Activated CD8-positive, alpha-beta memory T cell treated with anti-CD3 and anti-CD28 coated beads, Interleukin-2, amount 50 U/mL, for 4 hours (primary cell): ENCODE data around the gene SPEM3.
A peak's percentile ranks its signal among the peaks of the same experiment; 100 is the strongest.
"Not testable (repeated sequence)": the region's sequence is repeated elsewhere in the genome, so short reads cannot be mapped to it uniquely, and the experiment has no call there.

Experiments used
- DNase-seq: peaks from one replicate; pipeline ENCODE4 v3.0.0-alpha.2; 2020

The SPEM3 gene

DNA sequence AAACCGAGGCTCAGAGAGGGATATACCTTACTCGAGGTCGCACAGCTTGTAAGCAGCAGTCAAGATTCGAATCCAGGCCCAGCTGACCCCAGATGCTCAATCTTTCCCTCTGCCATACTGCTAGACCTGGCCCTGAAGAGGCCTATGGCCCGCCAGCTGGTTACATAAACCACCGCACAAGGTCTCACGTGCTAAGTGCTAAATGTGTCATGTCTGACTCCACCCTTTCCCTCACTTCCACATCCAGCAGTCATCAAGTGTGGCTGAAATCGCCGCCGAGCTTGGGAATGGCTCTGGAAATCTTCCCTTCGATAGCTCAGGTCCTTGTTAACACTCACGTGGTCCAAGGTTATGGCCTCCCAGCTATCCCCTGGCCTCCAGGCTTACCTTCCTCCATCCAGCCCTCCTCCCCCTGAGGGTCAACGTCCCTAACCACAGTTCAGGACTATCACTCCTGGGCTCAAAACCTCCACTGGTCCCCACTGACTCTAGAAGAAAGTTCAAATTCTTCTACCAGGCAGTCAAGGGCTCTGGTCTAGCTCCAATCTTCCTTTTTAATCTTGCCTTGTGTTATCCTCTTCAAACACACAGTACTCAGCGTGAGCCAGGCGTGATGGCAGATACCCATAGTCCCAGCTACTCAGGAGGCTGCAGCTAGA, 47.2 kb downstream of the SPEM3 start:
- DNase-seq: no peak

DNA sequence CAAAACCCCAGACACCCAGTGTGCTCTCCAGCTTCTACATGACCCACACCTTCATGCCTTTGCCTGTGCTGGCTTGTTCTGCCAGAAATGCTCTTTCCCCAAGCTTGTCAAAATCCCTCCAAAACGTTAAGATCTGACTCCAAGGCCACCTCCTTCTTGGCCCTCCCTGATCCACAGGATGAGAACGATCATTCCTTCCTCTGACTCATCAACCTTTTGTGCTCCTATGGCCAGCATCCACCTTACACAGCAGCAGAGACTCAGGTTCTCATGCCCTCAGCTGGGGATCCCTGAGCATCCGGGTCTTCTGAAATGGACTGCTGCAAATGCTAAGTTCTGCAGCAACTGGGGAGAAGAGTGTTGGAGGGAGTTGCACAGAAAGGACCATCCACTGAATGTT, 47.8 kb downstream of the SPEM3 start:
- DNase-seq: no peak

DNA sequence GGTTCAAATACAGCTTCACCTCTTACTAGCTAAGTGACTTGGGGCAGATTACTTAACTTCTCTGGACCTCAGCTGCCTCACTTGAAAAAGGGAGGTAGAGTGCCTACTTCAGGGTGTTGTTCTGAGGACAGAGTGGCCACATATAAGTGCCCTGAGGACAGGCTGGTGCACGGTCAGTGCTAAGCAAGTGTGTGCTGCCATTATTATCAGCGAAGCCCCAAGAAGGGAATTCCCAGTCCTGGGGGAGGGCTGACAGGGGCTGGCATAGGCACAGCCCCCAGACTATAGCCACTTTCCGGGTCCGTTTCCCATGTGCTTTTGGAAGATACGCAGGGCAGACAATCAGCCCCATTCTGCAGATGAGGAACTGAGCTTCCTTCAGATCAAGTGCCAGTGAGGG, 48.3 kb downstream of the SPEM3 start:
- no peak for DNase-seq

DNA sequence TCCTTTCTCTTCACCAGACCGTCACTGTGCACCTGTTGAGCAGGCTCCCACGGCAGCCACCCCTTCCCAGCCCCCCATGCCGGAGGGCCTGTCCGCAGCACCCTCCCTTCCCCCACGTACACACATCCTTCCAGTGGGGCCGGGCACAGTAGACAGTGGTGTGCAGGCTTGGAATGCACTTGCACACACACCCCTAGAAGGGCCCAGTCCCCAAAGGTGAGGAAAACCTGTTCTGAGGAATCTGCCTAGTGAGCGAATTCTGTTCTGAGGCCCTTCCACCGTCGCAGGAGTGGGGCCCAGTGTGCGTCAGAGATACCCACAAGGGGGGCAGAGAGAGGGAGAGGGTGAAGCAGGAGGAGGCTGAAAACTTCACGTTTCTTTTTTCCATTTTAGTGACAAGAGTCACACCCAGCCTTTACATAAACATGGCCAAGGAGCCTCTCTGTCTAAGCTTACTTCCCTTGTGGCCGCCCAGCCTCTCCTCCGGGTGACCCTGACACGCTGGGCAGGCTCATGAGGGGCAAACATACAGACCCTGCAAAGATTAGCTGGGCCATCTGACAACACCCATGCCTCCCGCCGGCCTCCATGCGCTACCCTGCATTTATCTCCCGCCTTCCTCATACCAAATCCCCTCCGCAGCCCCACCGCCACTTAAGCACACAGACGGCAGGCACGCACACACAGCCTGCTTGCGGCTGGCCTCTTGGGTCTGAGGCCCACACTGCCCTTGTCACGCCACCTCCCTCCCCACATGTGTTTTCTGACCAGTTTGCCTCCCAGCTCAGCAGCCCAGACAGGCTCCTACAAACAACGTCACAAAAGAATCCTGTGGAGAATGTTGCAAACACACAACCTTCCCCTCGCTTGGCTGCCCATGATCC, 49.0 kb downstream of the SPEM3 start:
- peak; percentile 65 for DNase-seq

DNA sequence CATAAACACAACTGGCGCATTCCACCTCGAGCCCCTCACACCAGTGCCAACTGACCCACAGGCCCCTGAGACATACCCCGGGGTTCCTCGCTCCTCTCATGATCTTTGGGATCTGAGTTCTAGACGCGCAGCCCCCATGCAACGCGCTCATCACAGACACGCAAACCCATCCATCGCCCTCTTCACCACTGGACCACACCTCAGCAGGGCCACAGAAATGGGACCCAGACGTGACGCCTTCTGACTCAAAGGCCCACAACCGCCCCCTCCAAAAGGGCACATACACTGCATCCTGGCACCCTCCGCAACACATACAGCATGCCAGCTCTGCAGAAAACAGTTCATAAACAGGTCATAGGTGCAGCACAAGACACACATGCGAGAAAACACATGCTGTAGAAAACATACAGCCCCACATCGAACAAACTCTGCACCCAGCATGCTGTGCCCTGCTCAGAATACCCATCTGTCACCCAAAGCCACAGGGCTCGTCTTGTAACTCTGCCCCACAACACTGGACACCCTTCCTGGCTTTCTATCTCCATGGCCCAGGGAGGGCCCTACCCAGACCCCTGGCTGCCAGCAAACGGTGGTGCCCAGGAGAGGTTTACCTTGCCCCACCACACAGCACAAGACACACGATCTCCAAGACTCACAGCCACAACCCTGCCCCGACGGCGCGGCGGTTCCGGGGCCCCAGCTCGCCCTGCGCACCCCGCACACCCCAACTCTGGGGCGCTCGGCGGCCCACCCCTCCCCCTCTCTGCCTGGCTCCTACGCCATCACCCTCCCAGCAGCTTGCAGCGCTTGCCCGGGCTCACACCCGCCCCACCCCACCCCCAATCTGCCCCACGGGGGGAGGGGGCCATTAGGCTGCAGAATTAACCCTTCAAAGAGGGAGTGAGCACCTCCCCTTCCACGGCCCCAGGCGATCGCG, 49.9 kb downstream of the SPEM3 start:
- peak; percentile 57 for DNase-seq

DNA sequence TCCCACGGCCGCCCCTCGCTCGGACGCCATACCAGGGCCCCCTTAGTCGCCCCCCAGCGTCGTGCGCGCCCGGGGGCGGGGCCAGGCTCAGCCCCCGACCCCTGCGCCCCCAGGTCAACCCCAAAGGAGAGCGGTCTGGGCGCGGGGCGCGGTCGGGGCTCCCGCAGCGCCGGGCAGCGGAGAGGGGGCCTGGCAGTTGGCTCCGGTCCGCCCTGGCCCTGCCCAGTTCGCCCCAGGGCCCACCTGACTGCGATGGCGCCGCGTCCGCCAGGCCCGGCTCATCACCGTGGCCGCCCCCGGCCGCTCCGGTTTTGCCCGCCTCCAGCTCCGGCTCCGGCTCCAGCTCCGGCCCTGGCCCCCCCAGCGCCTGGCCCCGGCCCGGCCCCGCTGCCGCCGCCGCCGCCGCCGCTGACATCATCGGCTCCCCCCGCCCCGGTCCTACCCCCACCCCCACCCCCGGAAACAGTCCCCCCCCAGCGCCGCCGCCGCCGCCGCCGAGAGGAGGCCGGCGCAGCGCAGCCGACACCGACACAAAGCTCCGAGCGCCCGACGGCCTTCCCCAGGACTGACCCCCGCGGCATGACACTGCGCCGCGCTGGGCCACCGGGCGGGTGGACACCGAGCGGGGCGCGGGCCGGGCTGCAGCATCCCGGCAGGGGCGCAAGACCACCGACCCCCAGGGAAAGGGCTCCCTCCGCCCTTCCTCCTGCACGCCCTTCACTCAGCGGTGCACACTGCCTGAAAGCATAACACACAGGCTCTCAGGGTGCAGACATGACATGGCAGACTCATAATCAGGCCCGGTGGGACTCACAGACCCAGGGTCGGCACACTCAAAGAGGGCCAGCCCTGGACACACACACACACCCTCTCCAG, 50.8 kb downstream of the SPEM3 start, which contains the start of gene ZBTB4:
TSS of gene ZBTB4 (minus strand) at position 419 of the 876 bp plus-strand sequence. CDS start 12,830 bp downstream, outside the sequence.
- DNase-seq: peak; percentile 72

DNA sequence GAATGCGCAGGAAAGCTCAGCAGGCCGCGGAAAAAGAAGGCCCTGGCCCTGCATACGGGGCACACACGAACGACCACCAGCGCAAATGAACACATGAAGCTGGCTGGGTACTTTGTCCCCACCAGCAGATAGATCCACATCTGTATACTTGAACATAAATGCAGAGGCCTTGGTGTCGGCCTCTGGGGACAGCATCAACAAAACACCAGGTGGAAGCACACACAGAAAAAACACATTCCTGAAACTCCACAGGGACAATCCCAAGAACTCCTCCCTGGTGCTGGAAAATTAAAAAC, 51.4 kb downstream of the SPEM3 start:
- DNase-seq: no peak

DNA sequence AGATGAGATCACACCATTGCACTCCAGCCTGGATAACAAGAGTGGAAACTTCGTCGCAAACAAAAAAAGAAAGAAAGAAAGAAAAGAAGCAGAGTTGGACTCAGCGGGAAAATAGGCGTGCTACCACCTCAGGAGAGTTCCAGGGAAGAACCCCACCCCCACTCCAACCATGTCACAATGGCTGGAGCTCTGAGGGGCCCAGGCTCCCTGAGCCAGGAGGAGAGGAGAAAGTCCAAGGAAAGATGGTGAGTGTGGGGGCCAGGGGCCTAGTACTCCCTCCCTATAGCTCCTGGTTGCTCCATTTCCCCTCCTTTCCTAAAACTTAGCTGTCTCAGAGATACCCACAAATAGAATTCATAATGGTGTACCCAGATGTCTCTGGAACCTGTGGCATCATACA, 52.6 kb downstream of the SPEM3 start, which contains the start of gene SLC35G6:
TSS of gene SLC35G6 (plus strand) at position 172 of the 400 bp plus-strand sequence. CDS start at position 243, 71 bp downstream.
- not testable (repeated sequence) for DNase-seq

DNA sequence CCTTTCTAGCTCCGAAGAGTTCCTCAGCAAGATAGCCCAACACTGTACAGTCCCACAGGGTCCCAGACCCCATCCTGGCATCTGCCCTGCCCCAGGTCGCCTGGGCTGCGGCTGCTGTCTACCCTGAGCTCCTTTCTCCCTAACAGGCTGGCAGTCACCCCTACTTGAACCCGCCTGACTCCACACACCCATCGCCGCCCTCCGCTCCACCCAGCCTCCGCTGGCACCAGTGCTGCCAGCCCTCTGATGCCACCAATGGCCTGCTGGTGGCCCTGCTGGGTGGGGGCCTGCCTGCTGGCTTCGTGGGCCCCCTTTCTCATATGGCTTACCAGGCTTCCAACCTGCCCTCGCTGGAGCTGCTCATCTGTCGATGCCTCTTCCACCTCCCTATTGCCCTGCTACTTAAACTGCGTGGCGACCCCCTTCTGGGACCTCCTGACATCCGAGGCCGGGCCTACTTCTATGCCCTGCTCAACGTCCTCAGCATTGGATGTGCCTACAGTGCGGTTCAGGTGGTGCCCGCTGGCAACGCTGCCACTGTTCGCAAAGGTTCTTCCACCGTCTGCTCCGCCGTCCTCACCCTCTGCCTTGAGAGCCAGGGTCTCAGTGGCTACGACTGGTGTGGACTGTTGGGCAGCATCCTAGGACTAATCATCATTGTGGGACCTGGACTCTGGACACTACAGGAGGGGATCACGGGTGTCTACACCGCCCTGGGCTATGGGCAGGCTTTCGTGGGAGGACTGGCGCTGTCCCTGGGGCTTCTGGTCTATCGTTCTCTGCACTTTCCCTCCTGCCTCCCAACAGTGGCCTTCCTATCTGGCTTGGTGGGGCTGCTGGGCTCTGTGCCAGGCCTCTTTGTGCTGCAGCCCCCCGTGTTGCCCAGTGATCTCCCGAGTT, 53.4 kb downstream of the SPEM3 start:
- not testable (repeated sequence) for DNase-seq
